ENCODE data around the gene SELENOO.

The SELENOO gene

DNA sequence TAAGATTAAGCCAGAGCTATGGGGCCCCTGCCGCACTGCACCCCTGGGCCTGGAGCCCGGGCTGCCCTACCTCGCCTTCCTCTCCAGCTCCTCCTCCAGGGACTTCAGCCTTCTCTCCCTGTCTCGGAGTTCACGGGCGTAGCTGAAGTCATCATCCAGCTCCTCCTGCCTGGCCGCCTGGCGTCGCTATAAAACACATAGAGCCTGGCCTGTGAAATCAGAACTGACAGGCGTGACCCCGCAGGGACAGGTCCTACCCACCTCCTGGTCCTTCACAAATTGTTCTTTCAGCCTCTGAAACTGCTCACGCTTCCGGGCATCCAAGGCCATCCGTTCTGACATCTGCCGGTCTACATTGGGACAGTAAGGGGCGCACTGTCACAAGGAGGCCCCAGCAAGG lies 23.3 kb downstream of the SELENOO start:
- DNase-seq (ENCODE audit: low spot score in 2 of 2), result no peak
- Mint-ChIP-seq H3K27ac (peak overlapping the region; percentile 45), H3K4me3 (no peak overlapping the region), H3K9me3 (no peaks in the 10 kb centered on the region), H3K4me1 (peaks cover 7% of the 10 kb centered on the region), H3K36me3 (peaks cover 61% of the 10 kb centered on the region)
- no peak for ATAC-seq

DNA sequence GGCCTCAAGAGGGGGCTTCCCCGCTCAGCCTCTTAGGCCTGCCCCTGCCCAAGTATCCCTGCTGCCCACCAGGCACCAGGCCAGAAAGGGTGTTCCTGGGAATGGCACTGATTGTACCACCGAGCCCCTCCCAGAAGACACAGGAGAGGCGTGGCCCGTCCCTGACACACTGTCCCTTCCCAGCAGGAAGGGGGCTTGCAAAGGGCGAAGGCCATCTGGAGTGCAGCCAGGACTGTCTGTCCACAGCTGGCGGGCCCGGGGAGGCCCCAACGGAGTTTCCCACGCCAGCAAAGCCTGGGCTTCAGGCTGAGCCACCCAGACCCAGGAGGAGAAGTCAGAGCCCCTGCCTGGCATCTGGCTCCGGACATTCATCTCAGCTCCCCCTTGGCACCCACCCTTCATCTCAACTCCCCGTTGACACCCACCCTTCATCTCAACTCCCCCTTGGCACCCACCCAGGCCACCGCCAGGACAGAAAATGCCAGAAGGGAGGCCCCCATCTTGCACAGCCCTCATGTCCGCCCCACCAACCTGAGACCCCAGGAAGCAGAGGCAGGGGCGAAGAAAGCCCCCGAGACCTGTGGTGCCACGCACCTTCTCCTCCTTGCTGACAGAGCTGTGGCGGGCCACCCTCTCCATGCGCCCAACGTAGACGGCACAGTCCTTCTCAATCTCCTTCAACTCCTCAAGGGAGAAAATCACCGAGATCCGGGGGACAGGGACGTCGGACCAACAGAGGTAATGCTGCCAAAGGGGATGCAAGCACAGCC lies 24.6 kb downstream of the SELENOO start:
- peaks cover 16% of the 10 kb centered on the region for H3K4me1 Mint-ChIP-seq
- H3K9me3 Mint-ChIP-seq, result no peaks in the 10 kb centered on the region
- H3K36me3 Mint-ChIP-seq, result peaks cover 64% of the 10 kb centered on the region
- H3K4me3 Mint-ChIP-seq, result no peak overlapping the region
- ATAC-seq (no peak), DNase-seq (ENCODE audit: low spot score in 2 of 2) (no peak)
- no peak overlapping the region for H3K27ac Mint-ChIP-seq

DNA sequence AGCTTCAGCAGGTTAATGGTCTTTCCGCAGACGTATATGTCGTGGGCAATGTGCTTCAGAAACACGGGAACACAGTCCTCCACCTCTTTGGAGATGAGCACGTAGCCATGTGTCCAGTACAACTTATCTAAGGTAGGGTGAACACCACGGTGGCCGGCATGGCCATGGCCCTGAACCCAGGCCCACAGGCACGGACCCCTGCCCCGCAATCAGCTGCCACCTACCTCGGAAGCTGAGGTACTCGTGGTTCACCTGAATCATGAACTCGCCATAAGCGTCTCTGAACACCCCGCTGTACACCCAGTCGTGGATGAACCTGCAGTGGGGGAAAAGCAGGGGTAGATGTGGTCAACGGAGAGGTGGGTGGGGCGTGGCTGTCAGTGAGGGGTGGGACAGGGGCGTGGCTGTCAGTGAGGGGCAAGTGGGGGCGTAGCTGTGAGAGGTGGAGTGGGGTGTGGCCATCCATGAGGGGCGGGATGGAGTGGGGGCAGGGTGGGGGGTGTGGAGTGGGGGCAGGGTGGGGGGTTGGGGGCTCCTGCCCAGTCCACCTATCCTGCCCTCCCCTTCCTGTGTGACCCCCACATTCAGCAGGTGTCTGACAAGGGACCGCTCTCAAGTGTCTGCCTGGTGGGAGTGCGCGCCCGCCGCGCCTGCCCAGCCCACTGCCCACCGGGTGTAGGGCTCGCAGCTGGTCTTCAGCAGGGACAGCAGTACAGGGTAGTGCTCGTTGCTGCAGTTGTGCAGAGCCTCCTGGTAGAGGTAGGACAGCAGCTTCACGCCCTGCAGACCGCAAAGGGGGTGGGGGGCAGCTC lies 25.5 kb downstream of the SELENOO start:
- Mint-ChIP-seq H3K27ac (no peak overlapping the region), H3K4me3 (no peak overlapping the region), H3K4me1 (peaks cover 16% of the 10 kb centered on the region), H3K36me3 (peaks cover 66% of the 10 kb centered on the region), H3K9me3 (no peaks in the 10 kb centered on the region)
- DNase-seq (ENCODE audit: low spot score in 2 of 2) (no peak), ATAC-seq (no peak)

DNA sequence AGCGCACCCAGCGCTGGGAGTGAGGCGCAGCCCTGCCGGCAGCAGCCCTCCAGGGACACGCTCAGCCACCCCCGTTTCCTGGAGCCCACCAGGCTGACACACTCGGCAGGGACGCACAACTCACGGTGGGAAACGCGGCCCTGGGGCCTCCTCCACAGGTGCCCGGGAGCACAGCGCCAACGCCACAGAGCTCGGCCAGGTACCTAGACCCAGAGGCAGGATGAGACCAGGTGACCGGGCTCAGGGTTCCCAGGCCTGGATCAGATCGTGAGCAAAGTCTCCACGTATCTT lies 26.0 kb downstream of the SELENOO start:
- no peak for DNase-seq (ENCODE audit: low spot score in 2 of 2)
- no peak overlapping the region for H3K4me3 Mint-ChIP-seq
- H3K4me1 Mint-ChIP-seq, result peaks cover 16% of the 10 kb centered on the region
- no peak for ATAC-seq
- H3K27ac Mint-ChIP-seq, result no peak overlapping the region
- H3K9me3 Mint-ChIP-seq, result no peaks in the 10 kb centered on the region
- H3K36me3 Mint-ChIP-seq, result peaks cover 69% of the 10 kb centered on the region

DNA sequence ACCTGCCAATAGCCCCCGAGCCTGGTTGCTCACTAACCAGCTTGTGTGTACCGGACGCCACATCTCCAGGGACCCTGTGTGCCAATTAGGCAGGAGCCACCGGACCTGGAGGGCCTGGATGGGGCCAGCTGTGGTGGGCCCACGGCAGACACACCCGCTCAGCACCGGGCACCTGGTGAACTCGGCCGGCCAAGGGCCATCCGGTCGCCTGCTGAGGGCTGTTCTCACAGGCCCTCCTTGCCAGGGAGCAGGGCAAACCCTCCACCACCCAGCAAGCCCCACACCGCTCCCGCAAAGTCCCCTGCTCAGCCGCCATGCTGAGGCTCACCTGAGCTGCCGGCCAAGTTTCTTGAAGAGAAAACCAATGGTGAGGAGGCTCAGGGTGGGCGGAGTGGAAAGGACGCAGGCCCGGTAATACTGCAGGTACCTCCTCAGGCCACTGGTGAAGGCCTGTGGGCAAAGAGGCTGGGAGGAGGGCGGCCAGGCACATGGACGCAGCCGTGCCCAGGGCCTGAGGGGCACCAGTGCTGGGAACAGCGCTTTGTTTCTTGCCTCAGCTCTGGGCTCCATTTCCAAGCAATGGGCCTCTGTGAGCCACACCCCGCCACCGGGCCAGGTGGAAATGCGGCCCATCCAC lies 26.9 kb downstream of the SELENOO start:
- no peak for ATAC-seq
- Mint-ChIP-seq H3K27ac (no peak overlapping the region), H3K9me3 (no peaks in the 10 kb centered on the region), H3K4me1 (peaks cover 16% of the 10 kb centered on the region), H3K4me3 (no peak overlapping the region), H3K36me3 (peaks cover 69% of the 10 kb centered on the region)
- DNase-seq (ENCODE audit: low spot score in 2 of 2), result no peak

DNA sequence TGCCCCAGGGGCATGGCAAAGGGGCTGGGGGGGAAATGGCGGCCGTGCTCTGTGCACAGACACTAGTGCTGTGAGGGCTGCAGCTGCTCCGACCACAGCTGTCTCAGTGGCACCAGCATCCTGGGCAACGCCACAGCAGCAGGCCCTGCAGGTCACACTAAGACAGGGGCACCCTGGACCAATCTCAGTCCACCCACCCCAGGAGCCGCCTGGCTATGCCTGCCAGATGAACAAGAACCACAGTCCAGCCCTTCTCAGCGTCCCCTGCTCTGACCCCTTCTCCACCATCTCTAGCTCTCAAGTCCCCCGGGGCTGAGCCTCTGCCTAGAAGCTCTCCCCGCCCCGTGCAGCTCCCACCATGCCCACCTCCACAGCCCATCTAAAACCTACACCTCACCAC lies 27.6 kb downstream of the SELENOO start:
- Mint-ChIP-seq H3K27ac (peak overlapping the region; percentile 85), H3K36me3 (peaks cover 69% of the 10 kb centered on the region), H3K9me3 (no peaks in the 10 kb centered on the region), H3K4me3 (no peak overlapping the region), H3K4me1 (peaks cover 17% of the 10 kb centered on the region)
- ATAC-seq (peak; percentile 8), DNase-seq (ENCODE audit: low spot score in 2 of 2) (no peak)

DNA sequence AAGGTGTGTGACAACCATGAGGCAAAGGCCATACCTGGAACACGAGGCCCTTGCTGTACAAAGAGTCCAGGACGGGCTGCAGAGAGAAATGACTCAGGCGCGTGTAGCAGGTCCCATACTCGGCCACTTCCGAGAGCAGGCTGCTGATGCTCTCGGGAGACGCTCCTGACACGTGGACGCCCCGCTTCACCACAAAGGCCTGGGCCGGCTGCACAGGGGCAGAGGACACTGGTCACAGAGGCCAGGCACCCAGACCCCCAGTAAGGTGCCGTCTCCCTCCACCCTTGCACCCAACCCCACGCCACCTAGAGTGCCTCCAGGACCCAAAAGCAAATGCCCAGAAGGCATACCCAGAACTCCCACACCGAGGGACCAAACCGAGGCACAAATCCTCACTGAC lies 28.6 kb downstream of the SELENOO start:
- no peak overlapping the region for H3K4me3 Mint-ChIP-seq
- peaks cover 68% of the 10 kb centered on the region for H3K36me3 Mint-ChIP-seq
- peaks cover 27% of the 10 kb centered on the region for H3K4me1 Mint-ChIP-seq
- H3K27ac Mint-ChIP-seq, result peak overlapping the region; percentile 85
- H3K9me3 Mint-ChIP-seq, result no peaks in the 10 kb centered on the region
- ATAC-seq (no peak), DNase-seq (ENCODE audit: low spot score in 2 of 2) (no peak)

DNA sequence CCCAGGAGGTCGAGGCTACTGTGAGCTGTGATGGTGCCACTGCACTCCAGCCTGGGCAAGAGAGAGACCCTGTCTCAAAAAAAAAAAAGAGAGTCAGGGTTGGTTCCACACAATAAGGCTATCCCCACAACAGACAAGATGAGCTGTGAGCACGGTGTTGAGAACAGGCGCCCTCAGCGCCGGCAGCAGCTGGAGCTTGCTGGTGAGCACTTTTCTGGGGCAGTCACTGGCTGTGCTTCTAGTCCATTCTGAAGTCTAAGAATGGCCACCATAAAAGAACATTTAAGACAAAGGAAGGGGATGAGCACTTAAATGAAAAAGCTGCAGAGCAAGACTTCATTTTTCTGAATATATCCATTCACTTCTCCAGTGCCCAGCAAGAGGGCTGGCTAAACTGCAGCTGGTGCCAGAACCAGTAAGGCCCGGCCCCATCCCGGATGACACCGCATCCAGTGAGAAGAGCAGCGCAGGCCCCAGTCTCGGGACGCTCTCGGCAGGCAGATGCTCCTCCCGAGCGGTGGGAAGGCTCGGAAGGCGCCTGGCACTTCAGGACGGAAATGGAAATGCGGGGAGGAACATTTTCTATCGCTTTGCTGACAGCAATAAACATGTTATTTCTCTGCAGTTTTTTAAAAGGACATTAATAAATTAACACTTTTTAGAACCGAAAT lies 31.8 kb downstream of the SELENOO start:
- Mint-ChIP-seq H3K9me3 (no peaks in the 10 kb centered on the region), H3K4me1 (peaks cover 45% of the 10 kb centered on the region), H3K4me3 (no peak overlapping the region), H3K36me3 (peaks cover 80% of the 10 kb centered on the region), H3K27ac (peak overlapping the region; percentile 33)
- no peak for DNase-seq (ENCODE audit: low spot score in 2 of 2)
- no peak for ATAC-seq

DNA sequence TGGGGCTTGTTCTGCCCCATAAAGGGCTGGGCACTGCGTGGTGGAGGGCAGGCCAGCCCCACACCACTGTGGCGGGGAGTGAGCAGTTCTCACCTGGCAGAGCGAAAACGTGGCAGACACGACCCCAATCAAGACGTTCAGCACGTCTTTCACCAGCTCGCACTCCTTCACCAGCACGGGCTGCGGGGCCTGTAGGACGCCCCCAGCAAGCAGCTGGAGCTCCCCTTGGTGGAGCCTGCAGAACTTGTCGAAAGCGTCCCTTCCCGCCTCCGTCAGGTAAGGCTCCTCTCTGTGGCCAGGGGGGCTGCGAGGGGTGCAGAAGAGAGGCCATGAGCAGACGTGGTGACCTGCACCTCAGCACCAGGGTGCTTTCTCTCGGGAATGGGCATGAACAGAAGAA lies 32.4 kb downstream of the SELENOO start:
- Mint-ChIP-seq H3K4me3 (no peak overlapping the region), H3K27ac (no peak overlapping the region), H3K36me3 (peaks cover 85% of the 10 kb centered on the region)

DNA sequence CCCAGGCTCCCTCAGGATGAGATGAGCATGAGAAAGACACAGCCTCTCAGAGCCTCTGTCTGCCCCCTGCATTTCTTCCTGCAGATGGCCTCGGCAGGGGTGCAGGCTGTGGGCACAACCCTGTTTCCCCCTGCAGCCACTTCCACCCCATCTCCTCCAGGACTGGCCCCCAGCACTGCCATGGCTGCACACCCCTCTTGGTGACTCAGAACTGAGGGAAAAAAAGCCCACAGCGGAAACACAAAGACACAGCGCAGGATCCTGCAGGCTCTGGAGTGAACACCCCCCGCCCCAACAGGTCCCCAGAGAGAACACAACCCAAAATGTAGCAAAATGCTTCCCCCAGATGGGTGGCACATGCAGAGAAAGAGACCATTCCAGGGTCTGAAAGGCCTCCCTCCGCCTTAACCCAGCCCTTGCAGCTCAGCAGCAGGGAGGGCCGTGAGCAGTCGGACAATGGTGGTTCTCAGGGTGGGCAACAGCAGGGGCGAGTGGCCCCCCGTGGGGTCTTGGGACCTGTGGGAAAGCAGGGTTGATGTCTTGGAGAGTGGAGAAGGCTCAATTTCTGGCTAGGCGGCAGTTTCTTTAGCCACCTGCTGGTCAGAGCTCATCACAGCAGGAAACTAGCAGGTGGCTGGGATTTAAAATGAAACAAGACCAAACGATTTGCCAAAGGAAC lies 36.1 kb downstream of the SELENOO start:
- DNase-seq (ENCODE audit: low spot score in 2 of 2), result no peak
- no peak for ATAC-seq
- Mint-ChIP-seq H3K4me1 (peaks cover 44% of the 10 kb centered on the region), H3K9me3 (no peaks in the 10 kb centered on the region), H3K4me3 (no peak overlapping the region), H3K27ac (peak overlapping the region; percentile 58), H3K36me3 (peaks cover 79% of the 10 kb centered on the region)

More for the DNA sequence above, 32.4 kb downstream of the SELENOO start:
- Mint-ChIP-seq H3K9me3 (no peaks in the 10 kb centered on the region), H3K4me1 (peaks cover 51% of the 10 kb centered on the region)
- DNase-seq (ENCODE audit: low spot score in 2 of 2) (no peak), ATAC-seq (no peak)

DNA sequence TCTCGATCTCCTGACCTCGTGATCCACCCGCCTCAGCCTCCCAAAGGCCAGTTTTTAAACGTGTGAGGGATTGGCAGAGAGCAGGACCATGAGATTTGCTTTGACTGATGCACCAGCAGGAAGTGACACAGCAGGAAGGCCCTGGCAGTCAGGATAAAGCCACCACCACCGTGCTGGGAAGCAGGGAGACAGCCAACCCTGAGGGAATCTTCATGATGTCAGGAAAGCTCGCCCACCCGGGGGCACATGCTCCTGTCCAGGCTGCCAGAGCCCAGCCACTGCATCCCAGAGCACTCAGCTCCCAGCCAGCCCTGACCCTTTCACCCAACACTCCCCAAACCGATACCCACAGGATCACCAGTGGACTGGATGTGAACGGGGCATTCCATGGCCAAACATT lies 37.9 kb downstream of the SELENOO start:
- DNase-seq (ENCODE audit: low spot score in 2 of 2) (no peak), ATAC-seq (no peak)
- peaks cover 71% of the 10 kb centered on the region for H3K36me3 Mint-ChIP-seq
- H3K4me3 Mint-ChIP-seq, result no peak overlapping the region
- no peaks in the 10 kb centered on the region for H3K9me3 Mint-ChIP-seq
- peaks cover 40% of the 10 kb centered on the region for H3K4me1 Mint-ChIP-seq
- H3K27ac Mint-ChIP-seq, result no peak overlapping the region

DNA sequence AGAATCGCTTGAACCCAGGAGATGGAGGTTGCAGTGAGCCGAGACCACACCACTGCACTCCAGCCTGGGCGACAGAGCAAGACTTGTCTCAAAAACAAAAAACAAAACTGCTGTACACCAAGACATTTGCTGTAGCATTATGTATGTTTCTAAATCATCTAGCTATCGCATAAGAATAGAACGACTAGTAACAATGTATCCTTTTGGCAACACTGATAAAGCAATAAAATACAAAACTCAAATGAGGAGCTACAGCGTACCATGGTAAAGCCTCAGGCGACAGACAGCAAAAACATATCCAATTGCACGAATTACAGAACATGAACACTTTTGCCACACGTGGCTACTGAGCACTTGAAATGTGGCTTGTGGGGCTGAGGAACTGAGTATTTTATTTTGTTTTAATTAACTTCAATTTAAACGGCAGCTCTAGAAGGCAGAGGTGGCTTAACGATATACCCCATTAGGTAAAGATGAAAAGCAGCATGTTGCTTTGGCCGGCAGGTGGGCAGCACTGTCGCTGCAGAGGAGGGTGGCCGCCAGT lies 41.7 kb downstream of the SELENOO start:
- Mint-ChIP-seq H3K9me3 (no peaks in the 10 kb centered on the region), H3K27ac (peak overlapping the region; percentile 99), H3K4me3 (peak overlapping the region; percentile 96), H3K36me3 (peaks cover 70% of the 10 kb centered on the region), H3K4me1 (peaks cover 34% of the 10 kb centered on the region)
- DNase-seq (ENCODE audit: low spot score in 2 of 2) (no peak), ATAC-seq (no peak)

DNA sequence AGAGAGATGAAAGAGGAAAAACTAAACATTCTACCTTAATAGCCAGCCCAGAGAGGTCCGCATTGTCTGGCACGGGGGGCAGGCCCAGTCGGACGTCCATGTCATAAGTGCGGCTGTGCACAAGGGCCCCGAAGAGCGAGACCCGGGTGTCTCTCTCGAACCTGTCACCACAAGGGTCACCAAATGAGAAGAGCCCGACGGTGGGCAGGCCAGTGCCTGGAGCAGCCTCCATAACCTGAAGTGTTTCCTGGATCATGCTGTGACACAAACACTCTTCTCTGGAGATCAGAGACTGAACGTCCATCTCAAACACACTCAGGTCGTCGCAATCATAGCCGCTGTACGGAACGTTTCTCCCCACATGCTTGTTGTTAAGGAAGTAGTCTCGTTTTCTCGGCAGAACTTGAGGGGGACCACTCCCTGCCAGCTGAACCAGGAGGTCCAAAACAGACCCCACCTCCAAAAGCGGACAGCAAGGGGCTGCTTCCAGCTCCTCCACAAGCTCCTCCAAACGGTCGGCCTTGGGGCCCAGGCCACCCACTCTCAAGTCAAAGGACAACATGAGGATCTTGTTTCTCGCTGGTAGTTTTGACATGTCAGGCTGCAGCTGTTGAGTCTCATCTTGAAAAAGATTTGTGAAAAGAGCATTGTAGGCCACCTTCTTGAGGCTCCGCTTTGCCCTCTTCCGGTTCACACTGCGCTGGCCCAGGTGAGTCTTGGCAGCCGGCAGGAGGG lies 43.0 kb downstream of the SELENOO start:
- ATAC-seq, result no peak
- no peaks in the 10 kb centered on the region for H3K9me3 Mint-ChIP-seq
- peaks cover 35% of the 10 kb centered on the region for H3K4me1 Mint-ChIP-seq
- peak overlapping the region; percentile 96 for H3K4me3 Mint-ChIP-seq
- H3K36me3 Mint-ChIP-seq, result peaks cover 63% of the 10 kb centered on the region
- H3K27ac Mint-ChIP-seq, result peak overlapping the region; percentile 99
- DNase-seq (ENCODE audit: low spot score in 2 of 2), result no peak

Data from stimulated activated effector memory CD8-positive, alpha-beta T cell treated with anti-CD3 and anti-CD28 coated beads, Interleukin-12 subunit alpha, Interleukin-12 subunit beta, amount 100 ng/mL, for 72 hours (primary cell).